Breast epithelium (tissue), 3 donors: Measurements from ENCODE around the gene TMEM167A.

ENCODE experiments used
- CTCF ChIP-seq, 3 donors: fragments of 450-650 bp; IDR thresholded peaks; one replicate each; pipeline ENCODE4 v1.5.1; 2016 to 2017; ENCODE audit warnings: antibody characterized with exemption in 3 of 3, mild to moderate bottlenecking in 3 of 3, moderate library complexity in 3 of 3
- POLR2A ChIP-seq: fragments of 450-650 bp; IDR thresholded peaks from one replicate; pipeline ENCODE4 v1.6.1; 2016; ENCODE audit warnings: antibody characterized with exemption, mild to moderate bottlenecking, moderate library complexity
- POLR2AphosphoS5 ChIP-seq, 3 donors: sonication (generic); formaldehyde crosslinking; IDR thresholded peaks; one replicate each; pipeline ENCODE4 v1.6.1; 2017; ENCODE audit warnings: antibody characterized with exemption in 3 of 3

- TF ChIP-seq CTCF (IDR thresholded peaks at IDR 0.05) (no peak), POLR2AphosphoS5 (IDR thresholded peaks at IDR 0.05) (no peak), POLR2A (no peak)
Measured at GRCh38 chr5:83099001-83099400, 21.8 kb upstream of the TMEM167A start.
